NCI-H187 treated with DMSO at 0.1 percent for 48 hours (cell line): ENCODE measurements around the gene GIT1.

ENCODE experiments used
- DNase-seq: peaks from one replicate; lab custom pipeline; 2025; lab: John Stamatoyannopoulos, UW

GIT1 gene

GRCh38 chr17:29594519-29595090, 5.2 kb upstream of the GIT1 start:
- DNase-seq, result no peak

DNA sequence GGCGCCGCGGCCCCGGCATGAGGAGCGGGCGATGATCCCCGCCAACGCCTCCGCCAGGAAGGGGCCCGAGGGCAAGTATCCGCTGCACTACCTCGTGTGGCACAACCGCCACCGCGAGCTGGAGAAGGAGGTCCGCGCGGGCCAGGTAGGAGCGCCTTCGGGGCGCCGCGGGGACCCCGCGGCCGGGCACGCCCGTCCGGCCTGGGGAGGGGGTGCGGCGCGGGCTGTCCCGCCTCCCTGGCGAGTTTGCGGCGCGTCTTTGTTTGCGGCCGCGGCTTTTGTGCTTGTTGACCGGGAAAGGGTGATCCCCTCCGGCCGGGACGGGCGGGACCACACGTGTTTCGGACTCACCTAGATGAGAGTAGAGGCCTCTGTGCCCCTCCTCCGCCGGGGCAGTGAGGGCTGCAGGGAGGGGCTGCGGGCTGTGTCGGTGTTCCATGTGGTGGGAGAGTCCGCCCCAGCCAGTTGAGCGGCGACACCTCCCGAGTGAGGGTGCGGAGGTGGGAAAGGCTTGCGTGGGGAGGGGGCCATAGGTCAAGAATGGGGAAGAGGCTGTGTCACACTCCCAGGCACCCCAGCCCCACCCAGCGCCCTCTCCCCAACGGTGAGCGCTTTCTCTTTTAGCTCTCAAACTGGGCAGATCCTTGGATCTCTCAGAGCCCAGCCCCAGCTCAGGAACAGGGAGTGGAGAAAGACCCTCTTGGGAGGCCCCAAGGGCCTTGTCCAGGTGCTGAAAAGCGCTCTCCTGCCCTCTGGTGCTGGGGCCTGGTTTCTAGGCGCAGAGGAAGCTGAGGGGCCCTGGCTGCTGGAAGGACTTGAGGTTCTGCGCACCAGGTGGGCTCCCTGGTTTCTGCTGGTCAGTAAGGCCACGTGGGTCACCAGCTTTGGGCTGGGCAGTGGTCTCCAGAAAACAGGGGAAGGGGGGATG, 4.4 kb upstream of the GIT1 start:
- DNase-seq, result no peak

DNA sequence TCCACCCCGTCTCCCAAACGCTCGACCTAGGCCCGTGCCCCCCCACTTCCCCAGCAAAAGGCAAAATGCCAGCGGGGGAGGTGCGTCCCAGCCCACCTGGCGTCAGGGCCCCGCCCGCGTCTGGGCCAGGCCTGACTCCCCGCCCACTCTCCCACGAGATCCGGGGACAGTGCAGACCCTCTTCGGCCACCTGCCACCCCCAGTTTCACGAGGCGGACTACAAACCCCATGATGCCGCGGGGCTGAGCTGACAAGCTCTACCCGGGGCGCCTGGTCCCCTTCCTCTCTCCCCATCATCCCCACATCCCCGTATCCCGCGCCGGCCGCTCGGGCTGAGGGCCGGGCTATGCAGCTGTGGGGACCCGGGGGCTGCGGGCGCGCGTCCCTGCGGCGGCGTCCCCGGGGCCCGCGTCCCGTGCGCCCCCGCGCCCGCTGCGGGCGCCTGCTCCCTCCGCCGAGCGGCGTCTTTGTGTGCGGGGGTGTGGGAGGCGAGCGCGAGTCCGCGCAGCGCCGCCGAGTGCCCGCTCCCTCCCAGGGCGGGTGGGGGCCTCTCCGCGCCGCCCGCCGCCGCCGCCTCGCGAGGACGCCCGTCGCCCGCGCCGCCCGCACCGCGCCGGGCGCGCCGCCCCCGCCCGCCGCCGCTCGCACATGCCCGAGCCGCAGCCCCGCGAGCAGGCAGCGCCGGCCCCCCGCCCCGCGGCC, 3.6 kb upstream of the GIT1 start, which contains the start of gene ANKRD13B:
ANKRD13B (plus strand) TSS at position 283 of the 702 bp plus-strand sequence. CDS start 490 bp downstream, outside the sequence.
- no peak for DNase-seq

DNA sequence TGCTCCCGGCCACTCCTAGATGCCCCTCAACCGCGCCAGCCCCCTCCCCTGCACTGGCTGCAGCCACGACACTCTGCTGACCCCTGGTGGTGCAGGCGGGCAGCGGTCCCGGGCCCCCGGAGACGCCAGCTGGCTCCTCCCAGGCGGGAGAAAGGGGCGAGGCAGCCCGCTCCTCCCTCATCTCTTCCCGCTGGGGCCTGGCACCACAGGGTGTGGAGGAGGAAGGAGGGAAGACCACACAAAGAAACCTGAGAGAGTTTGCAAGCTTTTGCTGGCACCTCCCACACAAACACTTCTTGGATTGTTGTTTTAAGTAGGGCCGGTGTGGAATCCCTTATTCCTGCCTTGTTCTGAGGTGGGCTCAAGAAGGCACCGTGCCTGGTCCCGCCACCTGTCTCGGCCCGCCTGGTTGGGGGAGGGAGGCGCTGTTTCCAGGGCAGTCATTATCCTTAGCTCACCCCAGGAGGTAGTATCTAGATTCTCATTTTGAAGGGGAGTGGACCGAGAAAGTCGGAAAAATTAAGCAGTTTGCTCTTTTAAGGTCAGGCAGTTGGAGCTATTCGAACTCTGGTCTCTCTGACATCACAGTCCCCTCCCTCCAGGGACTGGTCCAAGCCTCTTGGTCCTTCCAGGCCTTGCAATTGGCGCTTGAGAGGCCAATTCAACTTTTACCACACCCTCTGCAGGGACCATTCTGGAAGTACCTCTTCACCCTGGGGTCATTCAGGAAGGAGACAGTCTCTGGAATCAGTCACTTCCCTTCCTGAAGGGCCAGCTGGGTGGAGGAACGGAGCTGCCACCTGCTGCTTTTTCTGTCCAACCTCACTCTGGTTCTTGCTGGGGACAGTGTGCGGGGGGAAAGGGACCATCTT, 2.5 kb upstream of the GIT1 start:
- DNase-seq, result peak; percentile 34

DNA sequence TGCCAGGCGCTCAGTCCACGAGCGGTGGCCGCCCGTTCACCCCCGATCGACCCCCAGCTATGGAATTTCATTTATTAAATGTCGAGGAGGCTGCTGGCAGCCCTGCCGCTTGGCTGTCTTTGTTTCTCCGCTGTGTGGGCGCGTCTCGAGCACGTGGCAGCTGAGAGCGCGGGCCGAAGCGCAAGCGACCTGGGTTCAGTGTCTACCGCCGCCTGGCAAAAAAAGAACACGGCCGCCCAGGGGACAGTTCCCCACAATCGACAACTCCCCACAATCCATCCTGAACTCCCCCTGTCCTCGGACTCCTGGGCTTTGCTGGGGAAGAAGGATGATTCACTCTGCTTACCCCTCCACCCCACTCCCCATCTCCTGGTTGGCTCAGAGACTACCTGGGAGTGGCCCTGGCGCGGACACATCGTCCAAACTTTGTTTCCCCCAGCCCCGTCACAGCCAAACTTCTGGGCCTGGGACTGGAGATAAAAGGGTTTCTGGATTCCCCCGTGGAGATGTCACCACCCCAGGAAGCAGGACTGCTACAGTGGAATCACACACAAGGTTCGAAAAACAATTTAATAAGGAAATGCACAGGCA, 1.8 kb upstream of the GIT1 start:
- DNase-seq, result no peak

DNA sequence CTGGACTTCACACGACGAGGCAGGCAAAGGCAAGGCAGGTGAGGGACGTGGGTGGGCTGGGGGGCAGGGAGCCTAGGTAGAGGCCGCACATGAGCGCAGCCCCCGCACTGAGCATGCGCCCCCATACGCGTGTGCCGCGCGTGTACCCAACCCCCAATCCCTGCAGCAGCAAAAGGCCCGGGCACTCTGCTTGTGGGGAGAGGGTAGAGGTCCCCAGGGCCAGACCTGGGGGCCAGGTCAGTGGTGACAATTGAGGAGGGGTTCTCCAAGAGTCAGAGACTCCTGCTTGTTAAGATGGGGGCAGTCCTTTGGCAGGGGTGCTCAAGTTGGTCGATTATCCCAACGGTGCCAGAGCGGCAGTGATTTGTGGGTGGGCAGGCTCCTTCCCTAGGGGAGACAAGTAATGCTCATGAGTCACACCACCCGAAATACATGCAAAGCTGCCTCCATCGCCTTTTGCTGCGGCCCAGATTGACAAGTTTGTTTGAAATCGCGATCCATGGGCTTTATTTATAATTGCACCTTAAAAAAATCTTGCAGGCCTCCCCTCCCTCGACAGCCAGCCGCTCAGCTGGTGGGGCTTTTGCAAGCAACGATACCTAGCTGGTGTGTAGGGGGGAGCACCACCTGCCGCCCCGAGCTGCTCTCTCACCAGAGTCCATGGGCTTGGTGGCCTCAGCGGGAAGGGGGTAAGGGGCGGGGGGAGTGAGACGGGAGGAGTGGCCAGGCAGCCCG, 1.1 kb upstream of the GIT1 start:
- DNase-seq, result no peak

- no peak for DNase-seq
Observed at GRCh38 chr17:29588562-29589411, 661 bp downstream of the GIT1 start.

DNA sequence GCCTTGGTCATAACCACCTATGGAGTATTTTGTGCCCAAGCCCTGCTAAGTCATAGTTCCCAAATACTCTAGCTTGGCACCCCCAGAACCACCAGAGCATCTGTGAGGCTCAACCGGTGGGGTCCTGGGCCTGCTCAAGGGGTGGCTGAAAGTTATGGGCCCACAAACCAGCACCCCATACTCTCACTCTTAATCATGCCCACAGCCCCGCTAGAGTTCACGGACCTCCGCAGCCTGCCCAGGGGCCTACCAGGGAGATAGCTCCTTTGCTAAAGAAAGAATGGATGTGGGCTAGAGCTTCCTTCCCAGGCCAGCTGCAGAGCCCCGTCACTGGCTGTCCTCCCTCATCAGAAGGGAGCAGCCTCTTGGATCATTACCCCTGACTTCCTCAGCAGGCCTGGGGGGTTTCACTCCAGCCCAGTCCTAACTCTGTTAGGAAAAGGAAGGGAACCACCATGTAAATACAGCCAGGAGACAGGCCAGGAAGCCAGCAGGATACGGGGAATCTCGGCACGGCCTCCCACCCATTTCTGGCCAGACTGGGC, 1.4 kb downstream of the GIT1 start:
- no peak for DNase-seq

DNA sequence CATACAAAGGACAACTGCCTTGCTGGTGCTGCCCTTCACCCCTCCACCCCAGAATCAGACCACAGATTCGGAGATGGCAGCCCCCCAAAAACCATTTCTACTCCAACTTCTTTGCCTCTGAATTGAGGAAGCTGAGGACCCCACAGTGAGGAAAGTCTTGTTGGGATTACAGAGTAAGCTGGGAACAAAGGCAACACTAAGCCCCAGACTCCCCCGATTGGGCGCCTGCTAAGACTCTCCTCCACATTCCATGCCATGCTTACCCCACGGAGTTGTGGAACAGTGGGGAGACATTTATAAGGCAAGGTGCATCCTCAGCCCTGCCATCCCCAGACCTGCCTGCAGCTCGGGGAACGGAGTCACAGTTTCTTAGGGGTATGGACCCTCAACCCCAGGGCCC, 1.9 kb downstream of the GIT1 start:
- DNase-seq, result no peak

- DNase-seq, result no peak
Observed at GRCh38 chr17:29586676-29587469, 2.6 kb downstream of the GIT1 start.

GRCh38 chr17:29585080-29585751, 4.2 kb downstream of the GIT1 start:
- no peak for DNase-seq

DNA sequence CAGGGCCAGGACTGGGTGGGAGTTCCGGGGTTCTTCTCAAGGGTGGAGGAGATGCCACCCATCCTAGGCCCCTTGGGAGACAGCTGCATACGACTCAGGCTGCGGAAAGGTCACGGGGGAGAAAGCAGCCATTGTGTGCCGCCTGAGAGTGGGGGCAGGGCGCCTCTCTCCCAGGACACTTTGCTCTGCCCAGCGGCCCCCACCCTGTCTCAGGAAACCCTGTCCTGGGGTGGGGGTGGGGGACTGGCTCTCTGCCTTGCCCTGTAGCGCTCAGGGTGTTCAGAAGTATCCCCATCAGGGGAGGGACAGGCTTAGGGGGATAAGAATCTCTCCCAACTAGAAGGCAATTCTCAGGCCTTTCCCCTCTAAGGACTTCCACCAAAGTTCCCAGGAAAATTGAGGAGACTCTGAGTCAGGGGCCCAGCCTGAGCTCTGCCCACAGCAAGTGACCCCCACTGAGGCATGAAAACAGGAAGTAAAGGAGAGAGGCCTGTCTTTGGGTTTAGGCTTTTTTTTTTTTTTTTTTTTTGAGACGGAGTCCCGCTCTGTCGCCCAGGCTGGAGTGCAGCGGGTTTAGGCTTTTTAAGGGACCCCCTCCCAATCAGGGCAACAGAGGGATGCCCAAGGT, 4.9 kb downstream of the GIT1 start:
- no peak for DNase-seq

- no peak for DNase-seq
Observed at GRCh38 chr17:29583324-29584248, 5.9 kb downstream of the GIT1 start.

GRCh38 chr17:29582772-29583171, 6.7 kb downstream of the GIT1 start:
- DNase-seq, result no peak

DNA sequence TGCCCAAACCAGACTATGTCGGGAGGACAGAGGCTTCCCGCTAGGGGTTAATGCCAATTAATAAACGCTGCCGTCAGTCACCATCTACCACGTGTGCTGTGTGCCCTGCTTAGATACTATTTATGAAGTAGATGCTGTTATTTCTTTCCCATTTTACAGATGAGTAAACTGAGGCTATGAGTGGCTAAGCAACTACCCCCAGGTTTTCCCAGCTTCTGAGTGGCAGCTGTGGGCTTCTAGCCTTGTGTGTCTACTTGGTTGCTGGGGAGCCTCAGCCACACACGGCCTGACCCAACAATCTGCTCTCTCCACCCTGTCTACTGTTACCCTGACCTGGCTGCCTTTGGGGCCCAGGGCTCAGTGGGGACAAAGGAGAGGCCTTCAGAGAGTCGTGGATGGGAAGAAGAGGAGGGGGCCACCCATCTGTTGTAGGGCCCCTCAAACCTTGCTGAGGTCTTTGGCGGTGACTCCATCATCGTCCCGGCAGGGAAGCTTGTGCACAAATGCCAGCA, 7.1 kb downstream of the GIT1 start:
- no peak for DNase-seq

DNA sequence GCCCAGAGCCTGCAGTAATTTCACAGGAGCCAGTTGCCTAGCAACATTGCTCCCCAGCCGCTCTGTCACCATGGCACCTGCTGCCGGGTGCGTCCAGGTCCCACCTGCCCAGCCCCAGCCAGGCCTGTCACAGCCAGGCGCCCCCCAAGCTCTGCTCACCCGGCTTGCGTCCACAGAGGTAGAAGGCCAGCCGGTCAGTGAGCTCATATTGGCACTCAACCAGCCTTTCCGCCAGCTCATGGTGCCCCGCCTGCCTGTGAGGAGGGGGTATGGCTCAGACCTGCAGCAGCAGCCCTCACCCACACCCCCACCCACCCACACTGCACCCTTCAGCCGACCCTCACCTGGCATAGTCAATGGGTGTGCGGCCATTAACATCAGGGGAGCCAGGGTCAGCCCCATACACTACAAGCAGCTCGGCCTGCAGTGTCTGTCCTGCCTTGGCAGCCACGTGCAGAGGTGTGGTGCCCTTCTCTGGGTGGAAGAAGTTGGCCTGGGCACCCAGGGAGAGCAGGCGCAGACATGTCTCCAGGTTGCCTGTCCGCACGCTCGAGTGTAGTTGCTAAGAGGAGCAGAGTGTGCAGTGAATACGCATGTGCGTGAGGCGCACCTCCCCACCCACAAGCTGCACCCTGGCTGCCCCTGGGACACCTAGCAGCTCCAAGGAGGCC, 7.7 kb downstream of the GIT1 start:
- no peak for DNase-seq
